IMR-90 (cell line): ENCODE data around the gene DZANK1.

Experiments used
- CTCF ChIP-seq: conservative IDR thresholded peaks from 2 replicates; pipeline ENCODE4 v1.5.1; 2012; ENCODE audit warnings: mild to moderate bottlenecking, low read depth, low read length, improper control_type of control experiment
- POLR2A ChIP-seq: IDR thresholded peaks from 2 replicates; pipeline ENCODE4 v1.6.1; 2012; ENCODE audit warnings: mild to moderate bottlenecking, low read depth, low read length
- RAD21 ChIP-seq: IDR thresholded peaks from 2 replicates; pipeline ENCODE4 v1.6.1; 2012; ENCODE audit warnings: low read length, improper control_type of control experiment

- no peak for TF ChIP-seq CTCF
- TF ChIP-seq RAD21, result no peak
- no peak for TF ChIP-seq POLR2A
Observed at GRCh38 chr20:18513208-18513607, 46.4 kb upstream of the DZANK1 start.
